Upper lobe of left lung (tissue), 4 donors: ENCODE data around the gene MDM2.

Source experiments
- CTCF ChIP-seq, 6 experiments: fragments of 450-650 bp in 4 of 6; fragments of 200-600 bp in 2 of 6; sonication (generic) in 2 of 6; IDR thresholded peaks; one replicate each; pipeline ENCODE4 v1.5.1; 2016 to 2019; ENCODE audit warnings: antibody characterized with exemption in 6 of 6
- EP300 ChIP-seq, 4 donors: sonication (generic); formaldehyde crosslinking; IDR thresholded peaks; one replicate each; pipeline ENCODE4 v1.5.1; 2017; ENCODE audit warnings: antibody characterized with exemption in 4 of 4, control low read depth in 2 of 4
- POLR2A ChIP-seq, 4 donors: fragments of 450-650 bp; IDR thresholded peaks; one replicate each; pipeline ENCODE4 v1.5.1; 2016 to 2017; ENCODE audit warnings: antibody characterized with exemption in 4 of 4, mild to moderate bottlenecking in 2 of 4
- POLR2AphosphoS5 ChIP-seq, 2 donors: sonication (generic); formaldehyde crosslinking; IDR thresholded peaks; one replicate each; pipeline ENCODE4 v1.5.1; 2017; ENCODE audit warnings: antibody characterized with exemption in 2 of 2

GRCh38 chr12:68809190-68810026 lies 1.4 kb downstream of the MDM2 start:
- TF ChIP-seq CTCF (IDR thresholded peaks at IDR 0.05) (no peak), POLR2AphosphoS5 (IDR thresholded peaks at IDR 0.05) (no peak), POLR2A (IDR thresholded peaks at IDR 0.05) (no peak), EP300 (IDR thresholded peaks at IDR 0.05) (no peak)
